HT-29 (cell line): ENCODE results near the gene TRANK1. TPM values are rescaled to one million over a fixed set of nuclear protein-coding genes. Genes with fewer than 3 reads are reported as not detected.
"Not testable (repeated sequence)": the region's sequence is repeated elsewhere in the genome, so short reads cannot be mapped to it uniquely, and the experiment has no call there.

Experiments
- DNase-seq: peaks from one replicate; pipeline ENCODE4 v3.0.0-alpha.2; 2015; ENCODE audit warnings: low spot score
- total RNA-seq: library from RNA; depleted of rRNA; stranded (reverse); fragments of >200 nt; shearing (Covaris generic); gene quantifications from 2 replicates; pipeline ENCODE4 v1.2.3, GENCODE V29; 2014

The TRANK1 gene
- total RNA-seq, 1 experiment from 2014 or later = 6.4 TPM

- DNase-seq = no peak
Observed at GRCh38 chr3:36920884-36921567, 23.8 kb downstream of the TRANK1 start.

DNA sequence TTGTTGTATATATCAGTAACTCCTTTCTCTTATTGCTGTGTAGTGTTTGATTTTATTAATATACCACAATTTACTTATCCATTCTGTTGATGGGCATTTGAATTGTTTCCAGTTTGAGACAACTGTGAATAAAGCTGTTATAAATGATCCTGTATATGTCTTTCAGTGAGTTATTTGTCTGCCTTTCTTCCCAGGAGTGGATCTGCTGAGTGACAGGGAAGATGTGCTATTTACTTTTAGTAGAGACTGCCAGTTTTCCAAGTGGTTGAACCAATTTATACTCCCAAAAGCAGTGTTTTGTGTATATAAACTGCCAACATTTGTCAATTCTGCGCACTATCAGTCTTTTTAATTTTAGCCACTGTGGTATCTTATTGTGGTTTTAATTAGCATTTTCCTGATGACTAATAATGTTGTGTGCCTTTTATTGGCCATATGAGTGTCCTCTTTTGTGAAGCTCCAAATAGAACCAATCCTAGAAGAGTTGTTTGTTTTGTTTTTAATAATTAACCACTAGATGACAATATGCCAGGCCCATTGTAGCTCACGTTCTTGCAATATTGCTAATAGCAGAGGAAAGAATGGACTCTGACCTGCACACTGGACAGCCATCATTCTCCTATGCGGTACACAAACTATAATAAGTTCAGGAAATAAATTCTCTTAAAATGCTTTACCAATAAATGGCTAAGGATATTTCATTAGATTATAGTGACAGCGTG lies 25.3 kb downstream of the TRANK1 start:
- DNase-seq = peak; percentile 3

DNA sequence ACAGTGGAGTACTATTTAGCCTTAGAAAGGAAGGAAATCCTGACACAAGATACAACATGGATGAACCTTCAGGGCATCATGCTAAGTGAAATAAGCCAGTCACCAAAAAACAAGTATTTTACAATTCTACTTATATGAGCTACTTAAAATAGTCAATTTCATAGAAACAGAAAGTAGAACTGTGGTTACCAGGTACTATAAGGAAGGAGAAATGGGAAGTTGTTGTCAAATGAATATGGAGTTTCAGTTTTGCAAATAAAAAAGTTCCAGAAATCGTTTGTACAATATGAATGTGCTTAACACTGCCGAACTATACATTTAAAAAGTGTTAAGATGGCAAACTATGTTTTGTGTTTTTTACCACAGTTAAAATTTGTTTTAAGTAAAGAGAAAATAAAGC lies 26.8 kb downstream of the TRANK1 start:
- no peak for DNase-seq

DNA sequence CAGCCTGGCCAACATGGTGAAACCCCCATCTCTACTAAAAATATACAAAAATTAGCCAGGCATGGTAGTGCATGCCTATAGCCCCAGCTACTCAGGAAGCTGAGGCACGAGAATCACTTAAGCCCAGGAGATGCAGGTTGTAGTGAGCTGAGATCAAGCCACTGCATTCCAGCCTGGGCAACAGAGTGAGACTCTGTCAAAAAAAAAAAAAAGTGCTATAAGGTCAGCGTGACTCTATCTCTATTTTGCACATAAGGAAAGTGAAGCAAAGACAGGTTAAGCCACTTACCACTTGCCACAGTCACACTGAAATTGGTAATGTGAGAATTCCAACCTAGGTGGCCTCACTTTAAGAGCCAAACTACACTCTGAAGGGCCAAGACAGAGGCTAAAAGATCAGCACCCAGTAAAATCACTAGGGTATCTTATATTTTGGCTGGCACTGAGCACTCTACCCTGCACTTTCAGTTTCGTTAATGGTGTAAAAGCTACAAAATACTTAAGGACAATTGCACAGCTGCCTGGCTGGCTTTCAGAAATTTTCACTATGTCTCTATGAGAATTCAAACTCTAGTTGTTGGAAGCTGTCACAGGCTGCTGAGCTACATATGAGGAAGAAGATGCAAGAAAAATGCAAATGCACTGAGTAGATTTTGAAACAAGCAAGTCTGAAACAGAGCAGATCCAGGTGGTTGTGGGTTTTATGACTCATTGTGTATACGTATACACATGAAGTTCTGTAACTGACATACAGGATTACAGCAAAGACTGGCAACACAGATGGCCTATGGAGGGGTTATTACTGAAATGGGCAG lies 32.7 kb downstream of the TRANK1 start:
- no peak for DNase-seq

- DNase-seq = no peak
Observed at GRCh38 chr3:36909666-36910065, 35.2 kb downstream of the TRANK1 start.

GRCh38 chr3:36909181-36909580 lies 35.7 kb downstream of the TRANK1 start:
- DNase-seq = no peak

DNA sequence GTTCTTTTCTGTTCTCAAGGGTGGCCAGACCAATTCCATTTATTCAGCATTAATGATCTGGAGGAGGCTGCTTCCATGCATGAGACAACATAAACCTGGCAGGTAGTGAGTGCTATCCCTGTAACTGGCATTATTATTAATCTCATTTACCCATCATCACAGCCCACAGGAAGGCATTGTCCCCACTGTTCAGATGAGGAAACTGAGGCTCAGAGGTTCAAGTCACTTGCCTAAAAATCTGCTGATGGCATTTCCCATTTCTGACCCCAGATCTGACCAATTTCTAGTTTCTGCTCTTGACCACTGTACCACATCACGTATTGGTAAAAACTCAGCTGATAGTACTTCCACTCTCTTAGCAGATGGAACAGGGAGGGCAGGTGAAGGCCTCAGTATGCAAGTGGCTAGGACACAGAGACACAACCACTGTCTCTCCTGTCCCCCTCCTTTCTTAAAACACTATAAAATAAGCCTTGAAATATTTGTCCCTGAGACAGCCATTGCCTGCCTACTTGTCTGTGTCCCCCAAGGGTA lies 36.1 kb downstream of the TRANK1 start:
- DNase-seq = no peak

- DNase-seq = peak; percentile 23
Observed at GRCh38 chr3:36907911-36908646, 36.8 kb downstream of the TRANK1 start.

DNA sequence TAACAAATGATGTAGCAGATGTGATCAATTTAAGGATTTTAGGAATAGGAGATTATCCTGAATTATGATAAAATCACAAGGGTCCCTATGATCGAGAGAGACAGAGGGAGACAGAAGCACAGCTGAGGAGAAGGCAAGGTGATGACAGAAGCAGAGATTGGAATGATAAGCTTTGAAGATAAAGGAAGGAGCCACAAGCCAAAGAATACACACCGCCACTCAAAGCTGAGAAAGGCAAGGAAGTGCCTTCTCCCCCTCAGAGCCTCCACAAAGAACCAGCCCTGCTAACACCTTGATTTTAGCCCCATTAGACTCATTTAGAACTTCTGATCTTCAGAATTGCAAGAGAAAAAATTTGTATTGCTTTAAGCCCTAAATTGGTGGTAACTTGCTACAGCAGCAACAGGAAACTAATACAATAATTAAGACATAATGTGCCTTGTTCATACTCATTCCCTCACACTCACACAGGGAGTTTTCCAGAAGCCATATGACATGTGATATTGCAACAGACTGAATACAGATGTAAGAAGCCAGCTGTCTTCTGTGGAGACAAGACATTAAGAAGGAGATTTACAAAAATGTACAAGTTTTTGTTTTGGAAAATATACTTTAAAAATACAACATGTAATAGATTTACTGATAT lies 38.2 kb downstream of the TRANK1 start:
- DNase-seq = no peak

GRCh38 chr3:36905545-36905944 lies 39.3 kb downstream of the TRANK1 start:
- DNase-seq = no peak

DNA sequence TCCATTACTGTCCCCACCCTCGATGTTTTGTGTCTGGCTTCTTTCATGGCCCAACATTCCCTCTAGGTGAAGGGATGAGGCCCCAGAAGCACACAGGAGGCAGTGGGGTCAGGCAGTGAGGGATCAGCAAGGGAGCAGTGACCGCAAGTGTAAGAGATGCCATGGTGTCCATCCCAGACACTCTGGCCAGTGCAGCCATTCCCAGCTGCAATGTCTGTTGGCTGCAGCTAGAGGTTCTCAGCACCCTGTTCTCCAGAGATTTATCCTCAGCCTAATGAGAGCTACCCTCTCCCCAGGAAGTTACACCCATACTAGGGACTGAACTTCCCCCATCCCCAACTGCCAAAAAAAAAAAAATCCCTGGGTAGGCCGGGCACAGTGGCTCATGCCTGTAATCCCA lies 40.2 kb downstream of the TRANK1 start:
- DNase-seq = no peak

DNA sequence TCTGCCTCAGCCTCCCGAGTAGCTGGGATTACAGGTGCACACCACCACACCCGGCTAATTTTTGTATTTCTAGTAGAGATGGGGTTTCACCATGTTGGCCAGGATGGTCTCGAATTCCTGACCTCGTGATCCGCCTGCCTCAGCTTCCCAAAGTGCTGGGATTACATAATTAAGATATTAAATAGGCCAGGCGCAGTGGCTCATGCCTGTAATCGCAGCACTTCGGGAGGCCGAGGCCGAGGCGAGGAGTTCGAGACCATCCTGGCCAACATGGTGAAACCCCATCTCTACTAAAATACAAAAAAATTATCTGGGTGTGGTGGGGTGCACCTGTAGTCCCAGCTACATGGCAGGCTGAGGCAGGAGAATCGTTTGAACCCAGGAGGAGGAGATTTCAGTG lies 40.8 kb downstream of the TRANK1 start:
- not testable (repeated sequence) for DNase-seq

DNA sequence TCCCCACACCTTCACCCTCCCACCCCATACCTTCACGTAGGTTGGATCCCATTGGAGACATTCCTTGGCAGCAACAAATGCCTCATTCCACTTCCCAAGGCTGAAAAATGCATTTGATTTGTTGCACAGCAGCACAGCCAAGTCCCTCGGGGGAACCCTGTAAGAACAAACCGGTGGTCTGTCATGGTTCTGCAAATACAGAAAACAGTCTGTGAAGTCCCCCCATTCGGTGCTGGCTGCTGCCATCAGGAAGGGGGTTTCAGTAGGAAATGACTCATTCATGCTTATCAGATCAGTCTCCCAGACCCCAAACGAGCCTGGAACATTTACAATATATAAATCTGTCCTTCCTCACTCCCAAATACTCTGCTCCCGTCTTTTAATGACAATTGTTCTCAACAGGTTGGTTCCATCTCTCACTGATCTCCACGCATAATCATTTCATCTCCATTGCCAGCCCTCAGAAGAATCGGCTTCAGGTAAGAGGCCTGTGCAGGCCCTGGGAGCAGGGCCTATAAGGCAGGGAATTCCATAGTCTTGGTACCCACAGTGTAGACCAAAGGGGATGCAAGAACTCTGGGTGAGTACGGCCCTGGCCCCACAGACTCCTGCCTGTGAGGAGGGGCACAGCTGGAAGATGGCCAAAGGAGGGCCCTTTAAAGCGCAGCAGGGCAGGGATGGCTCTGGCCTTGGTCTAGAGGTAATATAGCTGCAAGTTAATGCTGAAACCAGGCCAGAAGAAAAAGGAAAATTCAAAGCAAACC lies 41.6 kb downstream of the TRANK1 start:
- DNase-seq = no peak

GRCh38 chr3:36901588-36901987 lies 43.3 kb downstream of the TRANK1 start:
- no peak for DNase-seq

DNA sequence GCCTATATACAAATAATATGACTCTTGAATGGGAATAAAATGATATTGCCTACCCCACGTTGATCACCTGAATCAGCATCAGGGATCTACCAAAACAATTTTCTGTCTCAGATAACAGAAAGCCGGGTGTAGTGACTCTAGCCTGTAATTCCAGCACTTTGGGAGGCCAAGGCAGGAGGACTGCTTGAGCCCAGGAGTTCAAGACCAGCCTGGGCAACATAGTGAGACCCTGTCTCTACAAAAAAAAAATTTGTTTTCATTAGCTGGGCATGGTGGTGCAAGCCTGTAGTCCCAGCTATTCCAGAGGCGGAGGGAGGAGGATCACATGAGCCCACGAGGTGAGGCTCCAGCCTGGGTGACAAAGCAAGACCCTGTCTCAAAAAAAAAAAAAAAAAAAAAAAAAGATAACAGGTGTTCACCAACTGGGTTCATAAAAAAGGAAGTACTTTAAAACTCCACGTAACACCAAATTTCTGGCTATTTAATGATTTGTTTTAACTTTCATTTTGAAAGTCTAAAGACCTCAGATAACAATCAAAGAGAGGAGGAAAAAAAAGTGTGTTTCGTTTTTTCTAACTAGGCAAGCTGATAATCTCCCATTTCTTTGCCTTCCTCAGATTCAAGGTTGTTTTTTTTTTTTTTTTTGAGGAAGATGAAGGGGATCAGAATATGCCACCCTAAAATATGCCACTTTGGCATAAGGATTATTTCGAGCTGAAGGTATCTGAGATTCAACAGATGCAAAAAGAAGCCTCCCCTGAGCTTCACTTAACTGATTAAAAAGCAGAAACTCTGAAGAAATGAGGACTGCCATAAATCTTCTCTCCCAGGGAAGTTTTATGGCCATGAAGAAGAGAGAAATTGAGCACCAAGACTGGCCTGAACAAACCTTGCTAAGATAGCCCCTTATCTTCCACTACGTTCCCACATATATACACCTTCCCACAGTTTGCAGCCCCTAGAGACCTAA lies 44.1 kb downstream of the TRANK1 start:
- no peak for DNase-seq

DNA sequence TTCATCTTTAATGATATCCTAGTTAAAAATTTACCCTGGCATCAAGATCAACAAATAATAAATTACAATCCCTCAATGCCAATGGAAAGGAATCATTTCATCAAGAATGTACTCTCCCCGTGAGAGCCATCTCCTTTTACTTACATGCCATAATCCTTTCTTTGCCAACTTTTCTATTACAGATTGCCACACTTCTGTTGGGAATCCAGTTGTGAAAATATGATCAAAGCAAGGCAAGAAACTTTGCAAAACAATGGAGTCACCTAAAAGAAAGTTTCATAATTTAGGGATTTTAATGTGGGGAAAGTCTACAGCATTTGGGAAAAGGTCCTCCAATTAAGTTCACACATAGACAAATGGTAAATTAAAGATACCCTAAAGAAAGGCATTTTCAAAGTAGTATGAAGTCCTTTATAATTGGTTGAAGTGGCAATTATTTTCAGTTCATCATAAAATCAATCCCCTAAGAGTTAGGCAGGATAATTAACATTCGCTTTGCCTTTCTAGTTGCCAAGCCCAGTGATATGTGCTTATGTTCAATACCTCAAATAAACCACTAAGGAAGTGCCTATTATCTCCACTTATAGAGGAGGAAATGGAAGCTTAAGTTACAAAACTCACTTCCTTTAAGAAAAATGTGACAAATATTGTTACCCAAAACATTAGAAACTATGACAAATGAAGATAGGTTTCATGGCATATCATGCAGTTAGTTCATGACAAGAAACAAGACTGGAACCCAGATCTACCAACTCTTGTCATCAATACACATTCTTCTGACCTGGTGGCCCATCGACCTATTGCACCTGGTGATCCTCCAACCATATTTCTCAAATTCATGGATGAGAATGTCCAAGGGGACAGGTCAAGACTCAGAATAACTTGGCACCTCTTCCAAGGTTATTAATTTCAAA lies 49.1 kb downstream of the TRANK1 start:
- DNase-seq = no peak

GRCh38 chr3:36894914-36895313 lies 49.9 kb downstream of the TRANK1 start:
- no peak for DNase-seq

- DNase-seq = no peak
Observed at GRCh38 chr3:36893826-36894225, 51.0 kb downstream of the TRANK1 start.
